Calu3 (cell line): Measurements from ENCODE around the gene PDE4B. TPM values are rescaled to one million over a fixed set of nuclear protein-coding genes. Genes with fewer than 3 reads are reported as not detected.
A peak's percentile ranks its signal among the peaks of the same experiment; 100 is the strongest.

Experiments
- BruUV-seq: library from RNA; stranded (reverse); fragments of 400-500 nt; replicated peaks from 2 replicates; lab custom pipeline; 2021; lab: Mats Ljungman, UMichigan
- CTCF ChIA-PET: fragments of 300-600 bp; sonication (Branson Sonifier 250); formaldehyde crosslinking; loops from one replicate; lab custom pipeline; 2022; ENCODE audit warnings: antibody characterized with exemption; lab: Charles Lee
- DNase-seq: peaks from one replicate; pipeline ENCODE4 v3.0.0; 2022
- H3K27ac Mint-ChIP-seq: one replicate; pipeline ENCODE4 v1.8.0; 2022; ENCODE audit warnings: mixed read lengths; ENCODE audit not compliant: unreplicated experiment
- H3K27me3 Mint-ChIP-seq: one replicate; pipeline ENCODE4 v1.8.0; 2022; ENCODE audit warnings: mixed read lengths; ENCODE audit not compliant: unreplicated experiment
- H3K36me3 Mint-ChIP-seq: one replicate; pipeline ENCODE4 v1.8.0; 2022; ENCODE audit warnings: mild to moderate bottlenecking, moderate library complexity, mixed read lengths; ENCODE audit not compliant: insufficient read depth, unreplicated experiment
- H3K4me1 Mint-ChIP-seq: one replicate; pipeline ENCODE4 v1.8.0; 2022; ENCODE audit warnings: mild to moderate bottlenecking, low read depth, mixed read lengths; ENCODE audit not compliant: unreplicated experiment
- H3K4me3 Mint-ChIP-seq: one replicate; pipeline ENCODE4 v1.8.0; 2022; ENCODE audit warnings: mild to moderate bottlenecking, low read depth, moderate library complexity, mixed read lengths; ENCODE audit not compliant: unreplicated experiment
- H3K9me3 Mint-ChIP-seq: one replicate; pipeline ENCODE4 v1.8.0; 2022; ENCODE audit warnings: low read depth, mixed read lengths; ENCODE audit not compliant: unreplicated experiment
- CTCF ChIP-seq: fragments of 200-600 bp; IDR thresholded peaks from one replicate; pipeline ENCODE4 v1.8.0; 2022; ENCODE audit warnings: antibody characterized with exemption; ENCODE audit not compliant: unreplicated experiment
- intact Hi-C: fragments of 100-400 bp; cut with micrococcal nuclease; formaldehyde crosslinking; loops from one replicate; pipeline ENCODE4 v1.10.0; 2022; ENCODE audit not compliant: unreplicated experiment
- total RNA-seq: library from RNA; stranded (reverse); gene quantifications from 2 replicates; pipeline ENCODE4 v1.2.3, GENCODE V29; 2022

The PDE4B gene
- total RNA-seq, 1 experiment from 2014 or later, result 2.9 TPM

- no TSS peak for BruUV-seq
- H3K27ac Mint-ChIP-seq, result no peak overlapping the region
- no peaks in the 10 kb centered on the region for H3K4me1 Mint-ChIP-seq
- no peak for DNase-seq
- H3K9me3 Mint-ChIP-seq, result no peaks in the 10 kb centered on the region
- peak; percentile 24 for TF ChIP-seq CTCF
- peaks cover 24% of the 10 kb centered on the region for H3K27me3 Mint-ChIP-seq
- intact Hi-C loops, result loop anchor here (10.0 kb wide), 1 partner anchor 160 kb away; no protein-coding TSS in a partner anchor
- CTCF ChIA-PET, result no interaction called here
- H3K4me3 Mint-ChIP-seq, result no peak overlapping the region
- H3K36me3 Mint-ChIP-seq, result no peaks in the 10 kb centered on the region
Observed at GRCh38 chr1:66084442-66084841, 291.7 kb downstream of the PDE4B start.

GRCh38 chr1:66085600-66085999, 292.9 kb downstream of the PDE4B start:
- no TSS peak for BruUV-seq
- H3K4me1 Mint-ChIP-seq, result no peaks in the 10 kb centered on the region
- no peak overlapping the region for H3K27ac Mint-ChIP-seq
- H3K36me3 Mint-ChIP-seq, result no peaks in the 10 kb centered on the region
- no peak for DNase-seq
- no peaks in the 10 kb centered on the region for H3K9me3 Mint-ChIP-seq
- intact Hi-C loops, result loop anchor here (10.0 kb wide), 1 partner anchor 159 kb away; no protein-coding TSS in a partner anchor
- no peak overlapping the region for H3K4me3 Mint-ChIP-seq
- CTCF ChIA-PET, result no interaction called here
- TF ChIP-seq CTCF, result no peak
- peaks cover 24% of the 10 kb centered on the region for H3K27me3 Mint-ChIP-seq

GRCh38 chr1:66088787-66089186, 296.1 kb downstream of the PDE4B start:
- peaks cover 11% of the 10 kb centered on the region for H3K27me3 Mint-ChIP-seq
- TF ChIP-seq CTCF, result no peak
- no peaks in the 10 kb centered on the region for H3K9me3 Mint-ChIP-seq
- no peaks in the 10 kb centered on the region for H3K36me3 Mint-ChIP-seq
- no TSS peak for BruUV-seq
- H3K4me3 Mint-ChIP-seq, result no peak overlapping the region
- H3K27ac Mint-ChIP-seq, result no peak overlapping the region
- no peak for DNase-seq
- CTCF ChIA-PET, result no interaction called here
- H3K4me1 Mint-ChIP-seq, result no peaks in the 10 kb centered on the region
- intact Hi-C loops, result loop anchor here (10.0 kb wide), 1 partner anchor 156 kb away; no protein-coding TSS in a partner anchor

GRCh38 chr1:66090859-66091457, 298.3 kb downstream of the PDE4B start:
- intact Hi-C loops, result no loop called here
- Mint-ChIP-seq H3K4me3 (no peak overlapping the region), H3K27me3 (no peaks in the 10 kb centered on the region), H3K36me3 (no peaks in the 10 kb centered on the region), H3K27ac (no peak overlapping the region), H3K4me1 (no peaks in the 10 kb centered on the region), H3K9me3 (no peaks in the 10 kb centered on the region)
- DNase-seq, result no peak
- no peak for TF ChIP-seq CTCF
- CTCF ChIA-PET, result no interaction called here
- BruUV-seq, result no TSS peak
